Measurements from ENCODE around the gene POLA1.

Gene POLA1

DNA sequence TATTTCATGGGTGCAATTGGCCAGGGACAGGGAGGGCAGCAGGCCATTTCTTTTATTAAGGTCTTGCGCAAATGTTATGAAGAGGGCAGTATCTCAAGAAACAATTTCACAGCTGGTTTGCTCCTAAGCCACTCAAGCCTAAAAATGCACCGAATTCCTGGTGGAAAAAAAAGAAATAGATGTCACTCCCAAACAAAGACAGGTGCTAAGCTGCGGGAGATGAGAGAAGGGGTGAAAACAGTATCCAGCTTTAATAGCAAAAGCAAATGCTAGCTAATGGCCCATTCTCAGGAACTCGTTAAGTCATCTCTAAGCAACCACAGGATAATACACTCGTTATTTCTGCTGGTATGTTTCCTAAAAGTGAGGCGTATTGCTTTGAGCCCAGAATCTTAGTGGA is 205.7 kb downstream of the POLA1 start:
- no peak for TF ChIP-seq TAF1 (IDR thresholded peaks at IDR 0.05; ENCODE audit: low read depth)
- TF ChIP-seq CEBPB (IDR thresholded peaks at IDR 0.05), result peak; percentile 35; the same call in 1 of the 2 replicates

- TF ChIP-seq TCF12 (IDR thresholded peaks at IDR 0.05; ENCODE audit: low read depth) (no peak), CEBPB (IDR thresholded peaks at IDR 0.05) (no peak), TAF1 (IDR thresholded peaks at IDR 0.05; ENCODE audit: low read depth) (no peak), YY1 (IDR thresholded peaks at IDR 0.05; ENCODE audit: low read depth) (no peak), RAD21 (IDR thresholded peaks at IDR 0.05; ENCODE audit: low read depth) (no peak), EP300 (IDR thresholded peaks at IDR 0.05; ENCODE audit: borderline replicate concordance) (no peak), EGR1 (IDR thresholded peaks at IDR 0.05) (no peak)
These were observed 206.5 kb downstream of the POLA1 start for GRCh38 chrX:24900234-24900633.

GRCh38 chrX:24902806-24903205 is 209.1 kb downstream of the POLA1 start:
- TF ChIP-seq YY1 (IDR thresholded peaks at IDR 0.05; ENCODE audit: low read depth) (no peak), TEAD4 (IDR thresholded peaks at IDR 0.05) (no peak), NFIC (IDR thresholded peaks at IDR 0.05) (no peak), RAD21 (IDR thresholded peaks at IDR 0.05; ENCODE audit: low read depth) (no peak), TAF1 (IDR thresholded peaks at IDR 0.05; ENCODE audit: low read depth) (no peak), MAX (IDR thresholded peaks at IDR 0.05) (no peak), EP300 (IDR thresholded peaks at IDR 0.05; ENCODE audit: borderline replicate concordance) (no peak), FOXM1 (IDR thresholded peaks at IDR 0.05; ENCODE audit: borderline replicate concordance, low read depth) (no peak), ZBTB7A (IDR thresholded peaks at IDR 0.05; ENCODE audit: low read depth) (no peak), CEBPB (IDR thresholded peaks at IDR 0.05) (no peak), CREB1 (IDR thresholded peaks at IDR 0.05; ENCODE audit: low read depth) (no peak)
- TF ChIP-seq, protein P1, sequence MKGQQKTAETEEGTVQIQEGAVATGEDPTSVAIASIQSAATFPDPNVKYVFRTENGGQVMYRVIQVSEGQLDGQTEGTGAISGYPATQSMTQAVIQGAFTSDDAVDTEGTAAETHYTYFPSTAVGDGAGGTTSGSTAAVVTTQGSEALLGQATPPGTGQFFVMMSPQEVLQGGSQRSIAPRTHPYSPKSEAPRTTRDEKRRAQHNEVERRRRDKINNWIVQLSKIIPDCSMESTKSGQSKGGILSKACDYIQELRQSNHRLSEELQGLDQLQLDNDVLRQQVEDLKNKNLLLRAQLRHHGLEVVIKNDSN (IDR thresholded peaks at IDR 0.05), result no peak

DNA sequence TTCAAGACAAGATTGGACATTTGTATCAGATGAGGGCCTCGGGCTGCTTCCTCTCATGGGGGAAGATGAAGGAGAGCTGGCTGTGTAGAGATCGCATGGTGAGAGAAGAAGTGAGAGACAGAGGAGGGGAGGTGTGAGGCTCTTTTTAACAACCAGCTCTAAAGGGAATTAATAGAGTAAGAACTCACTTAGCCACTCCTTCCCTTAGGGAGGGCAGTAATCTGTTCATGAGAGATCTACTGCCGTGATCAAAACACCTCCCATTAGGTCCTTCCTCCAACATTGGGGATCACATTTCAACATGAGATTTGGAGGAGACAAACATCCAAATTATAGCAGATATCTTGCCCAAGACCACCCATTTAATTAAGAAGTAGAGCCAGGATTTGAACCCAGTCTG is 225.0 kb downstream of the POLA1 start:
- TF ChIP-seq TEAD4 (IDR thresholded peaks at IDR 0.05), result no peak
- no peak for TF ChIP-seq FOXM1 (IDR thresholded peaks at IDR 0.05; ENCODE audit: borderline replicate concordance, low read depth)

GRCh38 chrX:24920769-24921168 is 227.1 kb downstream of the POLA1 start:
- no peak for TF ChIP-seq RAD21 (IDR thresholded peaks at IDR 0.05; ENCODE audit: low read depth)
- TF ChIP-seq TEAD4 (IDR thresholded peaks at IDR 0.05), result no peak
- TF ChIP-seq FOXM1 (IDR thresholded peaks at IDR 0.05; ENCODE audit: borderline replicate concordance, low read depth), result no peak
- no peak for TF ChIP-seq ZBTB7A (IDR thresholded peaks at IDR 0.05; ENCODE audit: low read depth)
- TF ChIP-seq CEBPB (IDR thresholded peaks at IDR 0.05), result no peak
- no peak for TF ChIP-seq EP300 (IDR thresholded peaks at IDR 0.05; ENCODE audit: borderline replicate concordance)
- TF ChIP-seq, protein P1 (IDR thresholded peaks at IDR 0.05), result no peak
- TF ChIP-seq YY1 (IDR thresholded peaks at IDR 0.05; ENCODE audit: low read depth), result no peak

DNA sequence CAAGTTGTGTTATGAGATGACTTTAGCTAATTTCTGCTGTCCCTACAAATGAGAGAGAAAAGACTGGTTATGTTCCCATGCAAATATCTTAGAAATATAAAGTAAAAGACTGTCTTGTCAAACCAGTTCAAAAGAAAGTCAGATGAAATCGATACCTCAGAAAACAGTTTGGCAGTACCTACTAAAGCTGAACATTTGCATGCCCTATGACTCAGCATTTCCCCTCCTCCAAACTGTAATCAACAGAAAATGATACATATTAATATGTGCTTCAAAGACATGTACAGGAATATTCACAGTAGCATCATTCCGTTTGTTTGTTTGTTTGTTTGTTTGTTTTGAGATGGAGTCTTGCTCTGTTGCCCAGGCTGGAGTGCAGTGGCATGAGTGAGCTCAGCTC is 231.7 kb downstream of the POLA1 start:
- TF ChIP-seq MAX (IDR thresholded peaks at IDR 0.05) (no peak), TEAD4 (IDR thresholded peaks at IDR 0.05) (no peak), EP300 (IDR thresholded peaks at IDR 0.05; ENCODE audit: borderline replicate concordance) (no peak), FOXM1 (IDR thresholded peaks at IDR 0.05; ENCODE audit: borderline replicate concordance, low read depth) (no peak), REST (IDR thresholded peaks at IDR 0.05; ENCODE audit: low read depth) (no peak), YY1 (IDR thresholded peaks at IDR 0.05; ENCODE audit: low read depth) (no peak), CEBPB (IDR thresholded peaks at IDR 0.05) (no peak), TAF1 (IDR thresholded peaks at IDR 0.05; ENCODE audit: low read depth) (no peak)

DNA sequence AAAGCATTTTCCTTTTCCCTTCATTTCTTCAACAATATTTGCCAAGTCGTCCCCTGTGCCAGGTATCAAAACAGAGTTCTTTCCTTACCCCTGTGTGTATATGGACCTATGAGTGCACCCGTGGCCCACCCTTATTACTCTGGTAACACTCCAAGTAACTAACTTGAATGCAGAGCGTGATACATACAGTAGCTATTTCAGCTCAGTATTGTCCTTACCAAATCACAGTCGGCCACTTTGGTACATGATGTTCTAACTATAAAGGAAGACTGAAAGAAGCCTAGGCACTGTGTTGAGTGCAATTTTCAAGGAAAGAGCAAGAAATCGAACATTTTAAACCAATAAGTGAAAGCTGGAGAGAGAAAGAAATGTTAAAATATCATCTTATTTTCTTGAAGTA is 233.7 kb downstream of the POLA1 start:
- TF ChIP-seq RAD21 (IDR thresholded peaks at IDR 0.05; ENCODE audit: low read depth), result no peak
- TF ChIP-seq CREB1 (IDR thresholded peaks at IDR 0.05; ENCODE audit: low read depth), result no peak
- no peak for TF ChIP-seq MAX (IDR thresholded peaks at IDR 0.05)
- no peak for TF ChIP-seq TEAD4 (IDR thresholded peaks at IDR 0.05)
- TF ChIP-seq CEBPB (IDR thresholded peaks at IDR 0.05), result no peak
- TF ChIP-seq TAF1 (IDR thresholded peaks at IDR 0.05; ENCODE audit: low read depth), result no peak
- no peak for TF ChIP-seq NFIC (IDR thresholded peaks at IDR 0.05)
- no peak for TF ChIP-seq EGR1 (IDR thresholded peaks at IDR 0.05)
- no peak for TF ChIP-seq TCF12 (IDR thresholded peaks at IDR 0.05; ENCODE audit: low read depth)
- no peak for TF ChIP-seq YY1 (IDR thresholded peaks at IDR 0.05; ENCODE audit: low read depth)

DNA sequence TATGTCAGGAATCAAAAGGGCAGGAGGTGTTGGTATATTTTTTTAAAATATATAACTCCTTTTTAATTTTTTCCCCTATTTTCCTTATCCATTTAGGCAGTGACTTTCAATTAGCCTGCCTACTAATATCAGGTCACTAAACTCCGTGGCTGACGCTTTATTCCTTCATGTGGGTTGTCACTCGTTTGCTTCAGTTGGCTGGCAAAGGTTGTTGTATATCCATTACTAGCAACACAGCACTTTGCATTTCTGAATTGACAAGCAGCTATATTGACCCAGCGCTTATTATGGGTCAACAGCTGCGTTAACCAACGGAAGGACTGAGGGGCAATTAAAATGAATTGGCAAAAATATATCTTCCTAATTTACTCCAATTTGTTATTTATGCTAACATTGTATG is 234.4 kb downstream of the POLA1 start:
- TF ChIP-seq TCF12 (IDR thresholded peaks at IDR 0.05; ENCODE audit: low read depth) (no peak), ZBTB7A (IDR thresholded peaks at IDR 0.05; ENCODE audit: low read depth) (no peak), CEBPB (IDR thresholded peaks at IDR 0.05) (no peak), YY1 (IDR thresholded peaks at IDR 0.05; ENCODE audit: low read depth) (no peak), FOXM1 (IDR thresholded peaks at IDR 0.05; ENCODE audit: borderline replicate concordance, low read depth) (no peak), NFIC (IDR thresholded peaks at IDR 0.05) (no peak)

Measured in Ishikawa (cell line).